Measurements from ENCODE around the gene NXPH2.
"Not testable (repeated sequence)": the region's sequence is repeated elsewhere in the genome, so short reads cannot be mapped to it uniquely, and the experiment has no call there.

Gene NXPH2

DNA sequence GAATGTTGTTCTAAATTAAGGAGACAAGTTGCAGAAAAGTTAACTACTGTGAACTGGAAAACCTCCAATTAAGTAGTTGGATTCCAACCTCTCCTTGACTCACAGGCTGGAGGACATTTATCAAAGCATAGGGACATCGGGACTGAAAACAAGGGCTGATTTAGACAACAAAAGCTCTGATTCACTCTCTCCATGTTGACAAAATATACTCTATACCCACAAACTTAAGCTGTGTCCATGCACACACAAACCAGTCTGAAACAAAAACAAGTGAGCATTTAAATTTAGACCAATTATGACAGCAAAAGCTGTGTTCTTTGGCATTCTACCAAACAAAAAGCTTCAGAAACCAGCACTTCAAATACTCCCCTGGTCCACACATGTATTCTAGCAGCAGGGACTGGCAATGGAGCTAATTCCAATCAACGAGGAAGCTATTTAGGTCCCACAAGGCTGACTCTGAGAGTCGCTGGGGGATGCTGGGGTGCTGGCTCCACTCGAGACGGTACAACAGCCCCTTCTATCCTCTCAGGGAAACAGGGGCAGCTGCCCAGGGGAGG is 71.4 kb downstream of the NXPH2 start:
- no peak for DNase-seq

DNA sequence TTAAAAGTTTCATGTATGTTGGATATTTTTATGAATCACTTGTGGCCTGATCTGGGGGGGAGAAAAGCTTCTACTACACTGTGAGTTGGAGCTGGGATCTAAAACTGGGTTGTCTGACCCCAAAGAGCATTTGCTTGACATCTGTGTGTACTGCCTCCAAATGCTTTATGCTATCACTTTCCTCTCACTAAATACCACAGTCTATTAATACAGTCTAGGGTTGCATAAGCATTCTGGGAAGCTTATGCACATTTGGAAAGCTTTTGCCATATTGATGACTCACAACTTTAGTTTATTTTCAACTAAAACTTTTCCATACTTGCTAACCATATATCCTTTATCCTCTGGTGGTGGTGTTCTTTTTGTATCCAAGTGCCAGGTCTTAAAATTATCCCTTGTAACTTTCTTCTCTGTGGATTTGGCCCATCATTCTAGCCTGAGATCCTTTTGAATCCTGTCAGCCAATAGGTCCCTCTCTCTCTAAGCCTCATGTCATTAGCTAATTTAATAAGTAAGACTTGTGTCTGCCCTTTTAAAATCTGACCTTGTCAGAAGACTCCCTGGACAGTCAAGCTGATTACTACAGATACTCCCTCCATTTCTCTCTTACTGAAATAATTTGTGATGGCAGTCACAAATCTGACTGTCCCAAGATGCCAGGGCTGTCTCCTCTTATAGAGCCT is 72.7 kb downstream of the NXPH2 start:
- peak; percentile 10 to 26 for DNase-seq

DNA sequence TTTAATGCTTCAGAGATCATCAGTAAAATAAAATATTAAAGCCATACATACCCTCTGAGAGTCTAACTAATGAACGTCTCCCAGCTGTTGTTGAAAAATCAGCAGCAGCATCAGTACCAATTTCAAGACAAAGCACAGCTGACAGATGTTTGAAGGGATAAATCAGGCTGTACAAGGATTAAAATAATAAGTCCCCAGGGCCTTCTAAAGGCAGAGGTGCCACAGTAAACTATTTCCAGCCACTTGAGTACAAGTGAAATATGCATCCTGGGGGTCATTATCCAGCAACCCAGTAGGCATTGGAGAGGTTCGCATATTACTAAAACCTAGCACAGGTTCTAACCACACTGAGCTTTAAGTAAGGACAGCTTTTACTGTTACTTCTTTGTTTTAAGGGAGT is 76.9 kb downstream of the NXPH2 start:
- no peak for DNase-seq

DNA sequence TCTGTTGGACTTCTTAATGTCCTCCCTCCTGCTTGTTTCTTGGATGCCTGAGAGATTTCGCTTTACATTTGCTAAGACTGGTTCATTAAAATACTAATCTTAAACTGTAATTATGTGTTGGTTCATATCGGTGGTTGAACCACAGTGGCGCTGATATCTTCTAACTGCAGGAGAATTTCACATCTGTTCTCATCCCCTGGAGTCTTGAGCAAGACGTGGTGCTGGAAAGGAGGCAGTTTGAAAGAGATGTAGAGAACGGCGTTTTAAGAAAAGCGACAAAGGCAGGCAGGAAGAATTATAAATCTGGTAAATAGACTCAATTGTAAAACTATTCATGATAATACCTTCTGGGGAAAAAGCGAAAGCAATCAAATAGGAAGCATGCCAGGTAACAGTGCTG is 79.5 kb downstream of the NXPH2 start:
- DNase-seq = no peak

DNA sequence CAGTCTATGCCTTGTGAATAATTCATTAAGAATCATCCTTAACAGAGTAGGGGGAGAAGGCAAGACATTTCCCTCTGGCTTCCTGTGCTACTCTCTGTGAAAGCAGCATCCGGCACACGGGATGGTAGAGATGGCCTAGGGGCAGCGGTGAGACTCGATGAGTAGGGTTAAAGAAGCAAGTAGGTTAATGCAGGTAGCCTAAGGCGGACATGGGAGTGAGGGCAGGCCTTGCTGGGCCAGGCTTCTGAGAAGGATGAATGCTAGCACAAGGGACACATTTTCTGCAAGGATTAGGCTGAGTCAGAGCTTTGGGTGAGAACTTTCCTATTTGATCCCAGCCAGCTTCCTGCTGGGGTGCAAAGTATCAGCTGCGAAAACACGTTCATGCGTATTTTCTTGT is 80.8 kb downstream of the NXPH2 start:
- no peak for DNase-seq

DNA sequence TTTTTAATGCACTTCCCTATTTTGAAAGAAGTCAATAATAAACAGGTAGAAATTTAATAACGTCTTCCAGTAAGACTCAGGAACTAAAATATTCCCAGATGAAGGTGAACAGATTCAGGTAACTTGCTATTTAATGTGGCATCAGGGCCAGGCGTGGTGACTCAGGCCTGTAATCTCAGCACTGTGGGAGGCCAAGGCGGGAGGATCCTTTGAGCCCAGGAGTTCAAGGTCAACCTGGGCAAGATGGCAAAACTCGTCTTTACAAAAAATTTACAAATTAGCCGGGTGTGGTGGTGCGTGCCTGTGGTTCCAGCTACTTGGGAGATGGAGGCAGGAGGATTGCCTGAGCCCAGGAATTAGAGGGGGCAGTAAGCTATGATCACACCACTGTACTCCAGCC is 81.8 kb downstream of the NXPH2 start:
- no peak for DNase-seq

DNA sequence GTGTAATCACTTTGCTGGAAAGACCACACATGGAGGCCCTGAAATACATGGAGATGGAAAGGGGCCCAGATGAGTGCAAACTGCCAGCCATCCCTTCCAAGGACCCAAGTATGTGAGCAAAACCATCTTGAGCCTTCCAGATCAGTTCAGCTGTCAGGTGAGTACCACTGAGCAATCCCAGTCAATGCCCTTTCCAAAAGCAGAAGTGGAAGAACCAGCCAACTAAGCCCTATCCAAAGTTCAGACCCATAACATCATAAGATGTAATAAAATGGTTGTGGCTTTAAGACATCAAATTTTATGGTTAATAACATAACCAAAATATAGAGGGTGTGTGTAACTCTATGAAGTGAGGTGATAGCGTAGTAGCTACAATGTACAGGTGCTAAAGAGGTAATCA is 88.5 kb downstream of the NXPH2 start:
- no peak for DNase-seq

DNA sequence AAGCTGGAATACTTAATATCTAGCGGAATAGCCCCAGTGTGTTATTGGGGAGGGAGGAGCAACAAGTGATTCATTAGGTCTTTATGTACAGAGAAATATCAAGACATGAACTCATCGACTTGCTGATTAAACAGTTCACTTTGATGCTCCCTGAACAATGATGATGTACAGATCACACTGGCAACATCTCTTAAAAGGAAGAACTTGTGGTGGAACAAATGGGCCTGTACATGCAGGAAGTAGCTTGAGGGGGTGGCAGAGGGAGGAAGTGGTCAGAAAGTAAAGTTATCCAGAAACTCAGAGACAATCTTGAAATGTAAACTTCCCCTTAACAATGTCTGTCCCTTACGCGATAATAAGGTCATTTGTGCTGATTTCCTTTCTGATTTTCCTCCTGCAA is 90.5 kb downstream of the NXPH2 start:
- DNase-seq = peak; percentile 99 to 100

DNA sequence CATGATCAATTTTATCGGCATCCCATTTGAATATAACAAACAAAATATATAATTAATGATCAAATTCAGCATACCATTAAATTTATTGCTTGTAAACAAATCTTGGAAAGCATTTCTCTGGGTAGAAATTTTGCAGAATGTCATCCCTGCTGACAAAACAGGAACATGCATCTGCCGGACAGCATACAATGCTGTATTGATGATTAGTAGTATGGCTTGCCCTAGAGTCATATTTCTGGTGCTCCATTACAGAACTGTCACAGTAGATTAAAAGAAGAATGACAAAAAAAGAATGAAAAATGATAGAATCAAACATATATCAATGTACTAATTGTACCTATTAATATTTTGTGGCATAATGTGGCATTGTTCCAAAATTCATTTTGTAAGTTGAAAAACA is 98.0 kb downstream of the NXPH2 start:
- DNase-seq = no peak

DNA sequence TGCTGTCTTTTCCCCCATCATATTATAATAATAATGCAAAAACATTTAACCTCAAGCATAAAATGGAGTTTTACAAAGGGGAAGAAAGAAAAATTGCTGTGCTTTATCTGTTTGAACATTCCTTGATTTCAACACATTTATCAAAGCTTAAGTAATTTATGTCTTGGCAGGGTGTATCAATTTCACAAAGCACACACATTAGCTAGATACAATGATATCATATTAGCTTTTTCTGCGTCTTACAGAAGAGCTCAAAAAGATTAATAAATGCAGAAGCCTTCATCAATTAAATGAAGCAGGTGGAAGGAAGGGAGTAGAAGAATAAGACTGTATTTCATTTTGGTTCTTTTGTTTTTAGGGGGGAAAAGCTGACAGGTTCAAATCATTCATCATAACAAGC is 103.0 kb downstream of the NXPH2 start:
- DNase-seq = no peak

DNA sequence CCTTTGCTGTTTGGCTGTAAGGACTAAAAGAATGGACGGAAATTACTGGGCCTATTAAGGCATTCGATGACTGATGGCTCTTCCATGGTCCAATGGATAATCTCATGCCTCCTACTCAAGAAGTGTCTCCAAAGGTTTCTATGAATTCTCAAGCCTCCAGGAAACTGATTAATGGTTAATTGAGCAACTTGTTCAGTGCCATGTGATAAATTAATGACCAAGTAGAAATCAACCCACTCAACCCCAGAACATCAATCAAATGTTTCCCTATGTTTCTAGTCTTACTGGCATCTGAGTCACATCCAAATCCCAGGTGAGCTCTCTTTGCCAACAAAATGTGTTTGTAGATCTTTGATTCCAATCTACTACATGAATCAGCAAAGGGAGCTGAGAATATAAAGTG is 103.6 kb downstream of the NXPH2 start:
- no peak for DNase-seq

DNA sequence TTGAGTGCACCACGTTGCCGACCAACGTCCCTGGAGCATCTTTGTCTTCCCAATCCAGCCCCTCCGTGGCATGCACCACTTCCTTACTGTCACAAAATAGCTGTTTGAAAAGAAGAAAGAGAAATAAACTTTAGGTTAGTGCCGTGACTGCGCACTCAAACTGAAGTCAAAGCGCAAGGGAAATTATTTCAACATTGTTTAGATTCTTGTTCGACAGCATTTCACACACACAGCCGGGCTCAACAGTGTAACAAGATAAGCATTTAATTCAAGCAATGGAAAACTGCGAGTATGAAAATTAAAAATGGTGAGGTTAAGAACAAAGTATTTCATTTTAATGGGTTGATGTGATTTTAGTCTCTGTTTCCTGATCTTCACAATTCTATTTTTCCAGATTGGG is 108.6 kb downstream of the NXPH2 start:
- DNase-seq = no peak

DNA sequence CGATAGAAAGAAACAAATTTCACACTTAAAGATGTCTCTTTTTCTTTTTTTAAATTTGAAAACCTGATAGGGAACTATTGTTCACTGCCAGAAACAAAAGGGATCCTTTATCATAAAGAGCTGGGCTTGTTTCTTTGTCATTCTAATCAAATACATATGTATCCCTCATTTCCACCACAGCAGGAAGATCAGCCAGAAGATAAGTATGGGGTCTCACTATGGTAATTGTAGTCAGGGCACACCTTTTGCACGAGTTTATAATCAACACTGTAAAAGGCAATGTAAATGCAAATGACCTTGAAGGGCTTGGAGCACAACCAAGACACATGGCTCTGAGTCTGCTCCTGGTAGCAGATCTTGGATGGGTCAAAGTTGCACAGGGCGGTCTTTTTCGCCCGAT is 109.5 kb downstream of the NXPH2 start:
- DNase-seq = no peak

DNA sequence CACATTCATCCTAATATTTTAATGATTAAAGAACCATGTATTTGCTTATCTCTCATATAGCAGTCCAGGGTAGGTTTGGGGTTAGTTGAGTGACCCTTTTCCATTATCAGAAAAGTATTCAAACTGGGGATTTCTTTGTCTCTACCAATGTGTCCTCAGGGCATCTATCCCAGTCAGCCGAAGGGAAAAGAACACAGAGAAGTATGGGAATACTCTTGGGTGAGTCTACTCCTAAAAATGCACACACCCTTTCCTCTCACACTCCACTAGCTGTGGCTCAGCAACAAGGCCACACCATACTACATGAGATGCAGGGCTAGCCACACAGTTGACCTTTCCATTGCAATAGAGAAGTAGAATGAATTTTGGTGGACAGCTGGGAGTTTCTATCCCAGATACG is 114.3 kb downstream of the NXPH2 start:
- DNase-seq = no peak

DNA sequence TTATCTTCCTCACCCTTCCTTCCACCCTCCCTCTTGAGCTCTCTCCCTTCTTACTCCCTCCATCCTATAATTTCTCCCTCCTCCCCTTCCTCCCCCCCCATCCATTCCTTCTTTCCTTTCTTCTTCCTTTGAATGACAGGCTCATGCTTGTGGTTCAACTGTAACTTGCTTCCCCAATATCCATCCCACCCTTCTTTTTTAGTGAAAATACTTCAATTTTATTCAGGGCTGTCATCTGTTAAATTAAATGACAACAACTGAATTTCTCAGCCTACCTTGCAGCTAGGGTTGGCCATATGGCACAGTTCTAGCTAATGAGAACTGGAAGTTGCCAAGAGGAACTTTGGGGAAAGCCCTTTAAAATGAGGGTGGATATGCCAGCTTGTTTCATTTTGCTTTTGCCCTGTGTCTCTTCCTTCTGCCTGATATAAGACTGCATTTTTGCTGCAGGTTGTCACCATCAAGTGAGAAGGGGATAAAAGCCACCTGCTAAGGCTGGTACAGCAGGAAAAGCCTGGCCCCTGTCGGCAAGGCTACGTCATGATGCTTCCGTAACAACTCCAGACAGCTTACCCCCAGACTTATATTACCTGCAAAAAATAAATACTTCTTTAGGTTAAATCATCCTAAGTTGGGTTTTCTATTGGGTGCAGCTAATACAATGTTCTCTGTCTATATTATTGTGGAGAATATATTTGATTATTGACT is 121.8 kb downstream of the NXPH2 start:
- DNase-seq = no peak

DNA sequence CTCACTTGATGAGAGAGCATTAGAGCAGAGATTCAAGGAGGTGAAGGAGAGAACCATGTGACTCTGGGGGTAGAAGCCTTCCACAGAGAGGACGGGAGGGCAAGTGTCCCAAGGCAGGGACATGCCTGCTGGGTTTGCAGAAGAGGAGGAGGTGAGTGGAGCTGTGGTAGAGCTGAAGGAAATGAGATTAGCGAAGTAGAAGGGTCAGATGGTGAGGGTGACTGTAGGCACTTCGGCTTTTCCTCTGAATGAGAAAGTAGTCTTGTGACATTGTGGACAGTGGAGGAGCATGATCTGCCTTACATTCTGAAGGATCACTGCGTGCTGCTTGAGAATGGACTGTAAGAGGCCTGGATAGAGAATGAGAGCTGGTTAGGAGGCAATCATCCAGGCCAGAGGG is 126.0 kb downstream of the NXPH2 start:
- no peak for DNase-seq

DNA sequence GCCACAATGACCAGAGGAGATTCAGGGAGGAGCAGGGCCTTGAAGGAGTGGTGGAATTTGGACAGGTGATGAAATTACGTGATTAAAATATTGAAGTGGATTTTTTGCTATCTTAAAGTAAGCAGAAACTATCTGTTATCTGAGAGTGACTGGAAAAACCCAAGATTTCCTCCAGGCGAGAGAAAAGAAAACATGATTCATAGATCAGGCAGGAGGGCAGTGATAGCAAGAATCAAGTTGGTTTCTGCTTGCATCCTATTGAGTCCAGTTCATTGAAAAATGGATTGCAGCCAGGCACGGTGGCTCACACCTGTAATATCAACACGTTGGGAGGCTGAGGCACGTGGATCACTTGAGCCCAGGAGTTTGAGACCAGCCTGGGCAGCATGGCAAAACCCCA is 127.8 kb downstream of the NXPH2 start:
- no peak for DNase-seq

DNA sequence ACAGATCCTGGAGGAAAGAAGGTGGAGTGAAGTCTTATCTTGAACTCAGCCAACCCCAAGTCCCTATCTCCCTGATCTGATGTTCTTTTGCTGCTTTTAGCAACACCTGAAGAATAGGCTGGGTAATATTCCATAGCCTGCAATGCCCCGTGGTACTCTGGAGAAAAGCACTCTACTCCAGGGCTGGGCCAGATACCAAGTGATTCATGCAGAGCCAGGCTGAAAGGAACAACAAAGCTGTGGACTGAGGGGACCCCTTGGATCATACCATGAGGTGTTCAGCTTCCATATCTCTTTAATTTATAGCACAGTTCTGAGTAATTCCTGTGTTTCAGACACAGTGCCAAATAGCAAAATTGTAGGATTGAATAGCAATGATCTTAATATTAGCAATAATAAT is 130.6 kb downstream of the NXPH2 start:
- DNase-seq = no peak

DNA sequence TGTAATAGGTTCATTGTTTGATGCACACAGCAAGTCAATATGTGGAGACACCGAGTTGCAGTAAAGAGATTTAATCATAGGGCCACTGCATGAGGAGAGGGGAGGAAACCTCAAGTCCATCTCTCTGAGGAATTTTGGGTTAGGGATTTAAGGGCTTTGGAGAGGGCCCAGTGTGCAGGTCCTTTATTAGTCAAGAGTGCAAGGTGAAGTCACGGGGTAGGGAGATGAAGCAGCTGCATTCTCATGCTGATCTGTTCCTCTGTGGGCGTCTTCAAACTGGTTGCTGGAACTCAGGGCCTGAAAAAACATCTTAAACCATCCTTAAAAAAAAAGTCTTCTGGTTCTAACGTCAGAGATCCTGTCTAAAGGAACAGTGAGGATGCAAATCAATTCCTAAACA is 131.6 kb downstream of the NXPH2 start:
- DNase-seq = no peak

DNA sequence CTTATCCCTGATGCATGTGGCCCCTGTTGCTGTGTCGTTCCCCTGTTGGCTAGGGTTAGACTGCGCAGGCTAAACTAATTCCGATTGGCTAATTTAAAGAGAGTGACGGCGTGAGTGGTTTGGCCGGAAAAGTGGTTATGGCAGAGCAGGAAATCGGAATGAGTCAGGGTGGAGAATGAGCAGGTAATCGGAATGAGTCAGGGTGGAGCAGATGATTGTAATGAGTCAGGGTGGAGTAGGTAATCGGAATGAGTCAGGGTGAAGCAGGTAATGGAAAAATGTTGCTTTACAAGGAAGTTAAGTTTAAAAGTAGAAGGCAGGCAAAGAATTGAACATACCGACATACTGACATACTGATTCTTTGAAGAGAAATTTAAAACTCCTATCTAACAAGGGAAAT is 135.4 kb downstream of the NXPH2 start:
- DNase-seq = not testable (repeated sequence)

DNA sequence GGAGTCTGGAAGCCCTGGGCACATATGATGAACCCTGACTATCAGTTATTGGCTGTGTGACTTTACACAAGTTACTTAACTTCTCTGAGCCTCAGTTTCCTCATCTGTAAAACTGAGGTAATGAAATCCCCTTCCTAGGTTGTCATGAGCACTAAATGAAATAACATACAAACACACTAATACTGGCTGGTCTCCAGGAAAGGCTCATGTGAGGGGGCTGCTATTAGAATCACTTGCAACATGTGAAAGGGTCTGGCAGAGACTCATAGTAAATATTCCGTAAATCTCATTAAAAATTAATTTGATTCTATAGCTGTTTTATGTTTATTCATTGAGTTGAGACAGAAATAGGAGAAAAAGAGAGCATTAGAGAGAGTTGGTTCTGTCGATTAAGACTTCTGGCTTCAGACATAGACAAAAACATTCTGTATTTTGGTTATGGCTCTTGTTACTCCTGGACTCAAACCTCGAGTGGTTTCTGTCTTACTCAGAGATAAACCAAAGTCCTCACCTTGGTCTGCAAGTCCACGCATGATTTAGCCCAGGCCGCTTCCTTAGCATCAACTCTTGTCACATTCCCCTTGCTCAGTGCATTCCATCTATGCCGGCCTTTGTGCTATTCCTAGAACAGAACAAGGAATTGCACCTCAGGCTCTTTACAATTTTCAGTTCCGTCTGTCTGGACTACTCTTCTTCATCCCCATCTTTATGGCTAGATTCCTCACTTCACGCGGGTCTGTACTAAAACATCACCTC is 139.1 kb downstream of the NXPH2 start:
- DNase-seq = no peak

DNA sequence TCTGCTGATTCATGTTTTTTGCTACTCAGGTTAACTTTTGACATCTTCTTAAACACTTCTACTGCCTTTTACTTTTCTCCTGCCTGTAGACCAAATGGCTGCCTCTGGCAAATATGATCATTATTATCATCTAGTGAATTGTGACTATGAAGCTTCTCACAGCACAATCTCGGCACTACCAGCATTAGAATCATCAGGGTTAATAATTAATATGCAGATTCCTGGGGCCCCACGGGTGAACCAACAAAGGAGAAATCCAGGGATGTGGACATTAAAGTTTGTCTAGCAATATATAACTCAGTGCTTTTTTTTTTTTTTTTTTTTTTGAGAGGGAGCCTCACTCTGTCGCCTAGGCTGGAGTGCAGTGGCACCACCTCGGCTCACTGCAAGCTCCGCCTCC is 142.5 kb downstream of the NXPH2 start:
- DNase-seq = no peak

DNA sequence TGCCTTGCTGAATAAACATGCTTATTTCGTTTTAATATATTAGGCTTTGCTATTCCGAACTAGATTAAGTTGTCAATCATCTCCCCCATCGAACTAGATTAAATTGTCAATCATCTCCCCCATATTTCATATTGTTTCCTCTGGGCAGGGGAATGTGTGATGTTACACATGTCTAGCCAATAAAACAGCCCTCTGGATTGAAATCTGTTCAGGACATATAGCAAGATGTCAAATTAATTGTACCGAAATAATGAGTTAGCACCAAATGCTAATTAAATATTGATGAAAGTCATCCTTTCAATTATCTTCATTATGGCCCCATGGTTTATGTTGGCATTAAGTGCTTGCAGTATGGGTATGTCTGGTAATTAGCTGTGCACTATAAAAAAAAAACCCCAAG is 143.1 kb downstream of the NXPH2 start:
- DNase-seq = no peak

DNA sequence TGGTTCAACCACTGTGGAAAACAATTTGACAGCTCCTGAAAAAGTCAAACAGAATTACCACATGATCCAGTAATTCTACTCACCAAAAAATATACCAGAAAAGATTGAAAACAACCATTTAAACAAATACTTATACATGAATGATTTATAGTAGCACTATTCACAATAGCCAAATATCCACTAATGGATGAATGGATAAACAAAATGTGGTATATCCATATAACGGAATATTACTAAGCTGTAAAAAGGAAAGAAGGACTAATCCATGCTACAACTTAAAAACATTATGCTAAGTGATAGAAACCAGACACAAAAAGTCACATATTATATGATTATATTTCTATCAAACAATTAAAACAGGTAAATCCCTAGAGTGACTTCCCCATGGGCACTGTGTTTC is 147.1 kb downstream of the NXPH2 start:
- no peak for DNase-seq

All from Kasumi-1 (cell line).